Measurements from ENCODE around the gene ZNF598.

- TF ChIP-seq CTCF (IDR thresholded peaks at IDR 0.05; ENCODE audit: borderline replicate concordance, extremely low read depth, low read length, poor library complexity, severe bottlenecking), result no peak
- no peak for TF ChIP-seq EZH2 (IDR thresholded peaks at IDR 0.05; ENCODE audit: borderline replicate concordance, low read depth, low read length, severe bottlenecking)
Observed at GRCh38 chr16:2019518-2019920, 9.9 kb upstream of the ZNF598 start, which contains the start of gene NPW.

All from DND-41 (cell line).